H1 (cell line): Measurements from ENCODE around the gene LAMB1. TPM values are rescaled to one million over a fixed set of nuclear protein-coding genes. Genes with fewer than 3 reads are reported as not detected.

Source experiments
- CTCF ChIA-PET: fragments of 300-600 bp; sonication (Branson Sonifier 250); formaldehyde crosslinking; loops from one replicate; lab custom pipeline; 2021; ENCODE audit not compliant: partially characterized antibody; lab: Charles Lee
- POLR2A ChIA-PET: fragments of 300-600 bp; sonication (Branson Sonifier 250); formaldehyde crosslinking; loops from one replicate; lab custom pipeline; 2021; ENCODE audit warnings: inconsistent platforms; ENCODE audit not compliant: partially characterized antibody; lab: Charles Lee
- DNase-seq, 2 experiments: peaks; one replicate each; pipeline versions ENCODE4 v3.0.0 to v3.0.0-alpha.2; 2010 to 2022; ENCODE audit warnings: low spot score in 2 of 2, low read depth in 1 of 2, mixed read lengths in 1 of 2
- FAIRE-seq: peaks from 2 replicates; lab custom pipeline; 2011; peaks lifted over from hg19 to GRCh38; lab: Jason Lieb, UNC
- H2AFZ ChIP-seq: 2 replicates; pipeline ENCODE4 v1.8.1; 2012; ENCODE audit warnings: low read length, inconsistent platforms
- H2AK5ac ChIP-seq: 2 replicates; pipeline ENCODE4 v1.6.1; 2013; ENCODE audit warnings: low read depth, low read length
- H2BK120ac ChIP-seq: replicated peaks from 2 replicates; pipeline ENCODE3; 2013; ENCODE audit warnings: low read depth, low read length, inconsistent platforms
- H2BK12ac ChIP-seq: 2 replicates; pipeline ENCODE4 v1.6.1; 2013; ENCODE audit warnings: low read depth, low read length
- H2BK15ac ChIP-seq: 2 replicates; pipeline ENCODE4 v1.6.1; 2013; ENCODE audit warnings: low read length
- H2BK20ac ChIP-seq: 2 replicates; pipeline ENCODE4 v1.6.1; 2013; ENCODE audit warnings: low read length
- H2BK5ac ChIP-seq: 2 replicates; pipeline ENCODE4 v1.6.1; 2013; ENCODE audit warnings: low read depth, low read length
- H3K14ac ChIP-seq: 2 replicates; pipeline ENCODE4 v1.6.1; 2013; ENCODE audit warnings: inconsistent platforms; ENCODE audit not compliant: insufficient read length
- H3K18ac ChIP-seq: 2 replicates; pipeline ENCODE4 v1.6.1; 2013; ENCODE audit warnings: low read length; ENCODE audit errors: extremely low read depth
- H3K23ac ChIP-seq: 2 replicates; pipeline ENCODE4 v1.6.1; 2013; ENCODE audit warnings: inconsistent platforms; ENCODE audit not compliant: insufficient read length
- H3K23me2 ChIP-seq: 2 replicates; pipeline ENCODE4 v1.6.1; 2013; ENCODE audit warnings: low read depth, low read length
- H3K27ac ChIP-seq: 2 replicates; pipeline ENCODE4 v1.6.1; 2011; ENCODE audit warnings: low read depth, low read length, inconsistent platforms
- H3K27me3 ChIP-seq, 4 experiments: replicated peaks in 1 of 4; 1 replicate in 1 of 4; 2 replicates in 3 of 4; pipeline versions ENCODE4 v1.6.1 to v1.8.1; 2011 to 2013; ENCODE audit warnings: low read length in 3 of 4, mild to moderate bottlenecking in 3 of 4, inconsistent platforms in 2 of 4, mixed read lengths in 2 of 4, moderate library complexity in 1 of 4; ENCODE audit not compliant: control insufficient read depth in 3 of 4, insufficient read depth in 3 of 4; ENCODE audit errors: extremely low read depth in 1 of 4
- H3K36me3 ChIP-seq, 4 experiments: 2 replicates each; pipeline versions ENCODE4 v1.6.1 to v1.8.1; 2011 to 2013; ENCODE audit warnings: mild to moderate bottlenecking in 4 of 4, low read length in 3 of 4, moderate library complexity in 2 of 4, control low read depth in 1 of 4, inconsistent platforms in 1 of 4; ENCODE audit not compliant: insufficient read depth in 4 of 4, control insufficient read depth in 2 of 4
- H3K4ac ChIP-seq: replicated peaks from 2 replicates; pipeline ENCODE3; 2013; ENCODE audit warnings: low read length, low read depth, mixed read lengths, inconsistent platforms; ENCODE audit not compliant: insufficient read length
- H3K4me1 ChIP-seq, 4 experiments: replicated peaks in 1 of 4; 1 replicate in 1 of 4; 2 replicates in 3 of 4; pipeline versions ENCODE4 v1.6.1 to v1.8.1; 2011 to 2013; ENCODE audit warnings: low read length in 3 of 4, inconsistent platforms in 2 of 4, mixed read lengths in 1 of 4; ENCODE audit not compliant: insufficient read depth in 4 of 4, control insufficient read depth in 3 of 4
- H3K4me2 ChIP-seq, 2 experiments: 2 replicates each; pipeline versions ENCODE4 v1.6.1 to v1.8.1; 2011 to 2013; ENCODE audit warnings: low read depth in 2 of 2, low read length in 2 of 2, control low read depth in 1 of 2, inconsistent platforms in 1 of 2, mild to moderate bottlenecking in 1 of 2; ENCODE audit not compliant: insufficient read depth in 1 of 2
- H3K4me3 ChIP-seq, 4 experiments: fragments of 200-600, 300-600 bp in 1 of 4; sonication (generic), shearing (Covaris generic), sonication (Bioruptor Twin) in 1 of 4; 2 replicates each; pipeline versions ENCODE4 v1.5.1 to v1.8.1; 2011 to 2016; ENCODE audit warnings: low read length in 4 of 4, low read depth in 3 of 4, control low read depth in 2 of 4, inconsistent platforms in 2 of 4, mild to moderate bottlenecking in 2 of 4, mixed read lengths in 1 of 4, moderate library complexity in 1 of 4; ENCODE audit not compliant: insufficient read depth in 2 of 4; ENCODE audit errors: extremely low read depth in 1 of 4
- H3K56ac ChIP-seq: replicated peaks from 2 replicates; pipeline ENCODE3; 2013; ENCODE audit warnings: low read depth, mild to moderate bottlenecking, mixed read lengths, low read length, inconsistent platforms; ENCODE audit not compliant: insufficient read length
- H3K79me1 ChIP-seq: 2 replicates; pipeline ENCODE4 v1.6.1; 2013; ENCODE audit warnings: low read depth, low read length, control low read depth
- H3K79me2 ChIP-seq, 2 experiments: 2 replicates each; pipeline versions ENCODE4 v1.6.1 to v1.8.1; 2012 to 2013; ENCODE audit warnings: low read length in 2 of 2, mild to moderate bottlenecking in 2 of 2, inconsistent platforms in 1 of 2; ENCODE audit not compliant: insufficient read depth in 2 of 2, control insufficient read depth in 1 of 2
- H3K9ac ChIP-seq, 4 experiments: replicated peaks in 1 of 4; 1 replicate in 1 of 4; 2 replicates in 3 of 4; pipeline versions ENCODE4 v1.6.1 to v1.8.1; 2011 to 2013; ENCODE audit warnings: low read depth in 3 of 4, low read length in 3 of 4, control low read depth in 2 of 4, mild to moderate bottlenecking in 2 of 4, moderate library complexity in 2 of 4, inconsistent platforms in 1 of 4; ENCODE audit errors: extremely low read depth in 1 of 4
- H3K9me3 ChIP-seq, 2 experiments: 2 replicates each; pipeline versions ENCODE4 v1.6.1 to v1.8.1; 2012 to 2013; ENCODE audit warnings: mild to moderate bottlenecking in 2 of 2, moderate library complexity in 2 of 2, control low read depth in 1 of 2, inconsistent platforms in 1 of 2, low read depth in 1 of 2, low read length in 1 of 2, mixed read lengths in 1 of 2; ENCODE audit not compliant: insufficient read depth in 2 of 2
- H4K20me1 ChIP-seq, 2 experiments: replicated peaks in 1 of 2; 2 replicates each; pipeline versions ENCODE3 to v1.8.1; 2011 to 2013; ENCODE audit warnings: inconsistent platforms in 2 of 2, low read length in 2 of 2, mild to moderate bottlenecking in 1 of 2; ENCODE audit not compliant: insufficient read depth in 2 of 2, control insufficient read depth in 1 of 2
- H4K5ac ChIP-seq: 2 replicates; pipeline ENCODE4 v1.6.1; 2013; ENCODE audit warnings: low read length, low read depth, mixed read lengths, inconsistent platforms; ENCODE audit not compliant: insufficient read length
- H4K8ac ChIP-seq: 2 replicates; pipeline ENCODE4 v1.8.0; 2013; ENCODE audit warnings: mild to moderate bottlenecking, moderate library complexity, low read length, inconsistent platforms; ENCODE audit not compliant: insufficient read depth; ENCODE audit errors: extremely low read depth
- H4K91ac ChIP-seq: replicated peaks from 2 replicates; pipeline ENCODE3; 2013; ENCODE audit warnings: low read length, mixed read lengths, inconsistent platforms; ENCODE audit not compliant: insufficient read length
- BRCA1 ChIP-seq: IDR thresholded peaks from 2 replicates; pipeline ENCODE4 v1.6.1; 2012; ENCODE audit warnings: low read depth, low read length, improper control_type of control experiment
- CBX8 ChIP-seq: fragments of 300-800, 300-1000 bp; sonication (generic); IDR thresholded peaks from 2 replicates; pipeline ENCODE4 v1.7.1; 2016; ENCODE audit warnings: low read depth, low read length, borderline replicate concordance
- CHD2 ChIP-seq: IDR thresholded peaks from 2 replicates; pipeline ENCODE4 v1.6.1; 2012; ENCODE audit warnings: low read length, improper control_type of control experiment
- E2F6 ChIP-seq: IDR thresholded peaks from 2 replicates; pipeline ENCODE4 v1.6.1; 2012; ENCODE audit warnings: inconsistent platforms
- GTF2F1 ChIP-seq: IDR thresholded peaks from 2 replicates; pipeline ENCODE4 v1.6.1; 2012; ENCODE audit warnings: low read depth, low read length, improper control_type of control experiment, borderline replicate concordance
- POLR2A ChIP-seq, 2 experiments: IDR thresholded peaks; 1 replicate in 1 of 2; 2 replicates in 1 of 2; pipeline ENCODE4 v1.6.1; 2011; ENCODE audit warnings: low read depth in 2 of 2, low read length in 2 of 2, mild to moderate bottlenecking in 2 of 2; ENCODE audit errors: control extremely low read depth in 1 of 2
- RBBP5 ChIP-seq: IDR thresholded peaks from 2 replicates; pipeline ENCODE4 v1.7.1; 2012; ENCODE audit warnings: low read depth, mild to moderate bottlenecking, inconsistent platforms, low read length, moderate library complexity, borderline replicate concordance
- TAF1 ChIP-seq: IDR thresholded peaks from 2 replicates; pipeline ENCODE4 v1.6.1; 2011; ENCODE audit warnings: mild to moderate bottlenecking, low read depth, low read length
- TCF12 ChIP-seq: IDR thresholded peaks from 2 replicates; pipeline ENCODE4 v1.6.1; 2011; ENCODE audit warnings: low read depth, mild to moderate bottlenecking, low read length
- YY1 ChIP-seq: IDR thresholded peaks from 2 replicates; pipeline ENCODE4 v1.6.1; 2011; ENCODE audit warnings: low read depth, mild to moderate bottlenecking, low read length
- WGBS, 2 experiments: shearing (Covaris generic) in 1 of 2; methylation state at CpG; one replicate each; pipeline versions ENCODE4 v1.1.6 to v1.1.7; 2013 to 2015; ENCODE audit warnings: low lambda C conversion rate in 2 of 2, mixed read lengths in 2 of 2, inconsistent platforms in 1 of 2, low coverage in 1 of 2, missing lambda C conversion rate in 1 of 2; ENCODE audit not compliant: insufficient replicate concordance in 2 of 2, insufficient coverage in 1 of 2, insufficient read length in 1 of 2; ENCODE audit errors: extremely low coverage in 1 of 2, missing lambda C conversion rate in 1 of 2; 5-methylcytosine and 5-hydroxymethylcytosine counted together
- polyA plus RNA-seq, 7 experiments: library from polyadenylated mRNA; depleted of rRNA in 3 of 7; stranded (reverse) in 5 of 7; unstranded in 2 of 7; fragments of >200 nt in 5 of 7; fragments of 200-250 nt in 2 of 7; gene quantifications; 1 replicate in 5 of 7; 2 replicates in 1 of 7; 4 replicates in 1 of 7; pipeline versions ENCODE4 v1.2.1 to v1.2.3, GENCODE V29; 2011 to 2013; ENCODE audit warnings: missing spikeins in 2 of 7, mixed read lengths in 2 of 7
- total RNA-seq: library from RNA; stranded (reverse); fragmentation: NEBNext Ultra II Directional; extraction: Animal tissue kit (Norgen Biotek cat#: 25700); gene quantifications from 2 replicates; pipeline ENCODE4 v1.2.1, GENCODE V29; 2021

Gene LAMB1
- total and polyA plus RNA-seq, 2 of the 8 experiments (the other 6 are each of a cell fraction or from before 2014, with no cell fraction given) = 31.9 to 38.5 TPM

GRCh38 chr7:107971613-107972012 is 31.3 kb downstream of the LAMB1 start:
- Histone ChIP-seq H3K18ac (no peak overlapping the region), H2BK12ac (no peak overlapping the region), H2AK5ac (no peak overlapping the region), H3K4me1 (peaks cover 0 to 10% (median 7%) of the 10 kb centered on the region in 4 experiments; a peak in 6 of 7 replicates), H3K14ac (no peak overlapping the region), H2BK120ac (no peak overlapping the region), H3K4me3 (no peak overlapping the region), H3K23me2 (no peaks in the 10 kb centered on the region), H2BK5ac (no peak overlapping the region), H3K36me3 (peaks cover 3 to 34% (median 9%) of the 10 kb centered on the region in 4 experiments; a peak in 6 of 8 replicates), H3K27me3 (no peaks in the 10 kb centered on the region), H4K5ac (no peak overlapping the region), H3K79me2 (no peaks in the 10 kb centered on the region), H3K4ac (no peak overlapping the region), H2AFZ (no peak overlapping the region), H3K9ac (no peak overlapping the region), H4K20me1 (no peaks in the 10 kb centered on the region), H3K4me2 (no peak overlapping the region), H3K23ac (no peak overlapping the region), H3K27ac (no peak overlapping the region), H3K9me3 (no peaks in the 10 kb centered on the region), H3K79me1 (no peaks in the 10 kb centered on the region), H2BK20ac (no peak overlapping the region), H4K8ac (no peak overlapping the region), H2BK15ac (no peak overlapping the region), H3K56ac (no peak overlapping the region), H4K91ac (no peak overlapping the region)
- POLR2A ChIA-PET = no interaction called here
- FAIRE-seq = no peak
- no peak for TF ChIP-seq CHD2
- no peak for TF ChIP-seq BRCA1
- TF ChIP-seq E2F6 = no peak
- no peak for TF ChIP-seq YY1
- no peak for TF ChIP-seq POLR2A (IDR thresholded peaks at IDR 0.05; ENCODE audit: control extremely low read depth in 1 of 2, low read depth in 2 of 2, low read length in 2 of 2)
- no peak for TF ChIP-seq TAF1
- TF ChIP-seq TCF12 = no peak
- no peak for TF ChIP-seq CBX8
- no peak for TF ChIP-seq RBBP5
- TF ChIP-seq GTF2F1 = no peak
- DNase-seq = no peak
- 87% methylated on average over 1 of the region's 1 CpG; no CpG with 5 or more reads in 1 of the 2 experiments for WGBS, 2 experiments
- CTCF ChIA-PET = interaction anchor here (1.1 to 2.7 kb wide), 2 partner anchors 11 to 903 kb away, joined by 3 to 19 read pairs; no protein-coding TSS in a partner anchor
